HG03469 (cell line): ENCODE results near the gene ABCA5.
"Not testable (repeated sequence)": the region's sequence is repeated elsewhere in the genome, so short reads cannot be mapped to it uniquely, and the experiment has no call there.

Experiments
- ATAC-seq: cut with Tn5 transposase; IDR thresholded peaks from one replicate; pipeline ENCODE4 v1.9.1; 2021; ENCODE audit warnings: mild to moderate bottlenecking, moderate library complexity, moderate number of reproducible peaks; ENCODE audit not compliant: unreplicated experiment

The ABCA5 gene

GRCh38 chr17:69333561-69333960 is 6.6 kb upstream of the ABCA5 start:
- no peak for ATAC-seq

- ATAC-seq: no peak
Measured at GRCh38 chr17:69331756-69332155, 4.8 kb upstream of the ABCA5 start.

- ATAC-seq: no peak
Measured at GRCh38 chr17:69326377-69327059, 415 bp downstream of the ABCA5 start.

- ATAC-seq: no peak
Measured at GRCh38 chr17:69325518-69326376, 1.2 kb downstream of the ABCA5 start.

- no peak for ATAC-seq
Measured at GRCh38 chr17:69323806-69324205, 3.1 kb downstream of the ABCA5 start.

GRCh38 chr17:69320908-69321238 is 6.1 kb downstream of the ABCA5 start:
- ATAC-seq: no peak

- ATAC-seq: no peak
Measured at GRCh38 chr17:69320210-69320907, 6.6 kb downstream of the ABCA5 start.

- no peak for ATAC-seq
Measured at GRCh38 chr17:69317625-69318024, 9.3 kb downstream of the ABCA5 start.

GRCh38 chr17:69314246-69315065 is 12.5 kb downstream of the ABCA5 start:
- no peak for ATAC-seq

GRCh38 chr17:69305177-69305576 is 21.8 kb downstream of the ABCA5 start:
- no peak for ATAC-seq

GRCh38 chr17:69302682-69303081 is 24.3 kb downstream of the ABCA5 start:
- no peak for ATAC-seq

GRCh38 chr17:69300222-69300621 is 26.7 kb downstream of the ABCA5 start:
- ATAC-seq: no peak

GRCh38 chr17:69298120-69298722 is 28.7 kb downstream of the ABCA5 start:
- ATAC-seq: not testable (repeated sequence)

GRCh38 chr17:69287168-69287567 is 39.8 kb downstream of the ABCA5 start:
- no peak for ATAC-seq

GRCh38 chr17:69286257-69286656 is 40.7 kb downstream of the ABCA5 start:
- ATAC-seq: no peak

GRCh38 chr17:69284646-69285045 is 42.3 kb downstream of the ABCA5 start:
- ATAC-seq: no peak

- no peak for ATAC-seq
Measured at GRCh38 chr17:69282002-69282401, 44.9 kb downstream of the ABCA5 start.

- ATAC-seq: not testable (repeated sequence)
Measured at GRCh38 chr17:69276279-69276678, 50.7 kb downstream of the ABCA5 start.

- ATAC-seq: no peak
Measured at GRCh38 chr17:69275751-69276150, 51.2 kb downstream of the ABCA5 start.

- ATAC-seq: no peak
Measured at GRCh38 chr17:69271023-69271422, 55.9 kb downstream of the ABCA5 start.
